Esophagus squamous epithelium (tissue), 4 donors: ENCODE results near the gene STK4.

Source experiments
- CTCF ChIP-seq, 6 experiments: fragments of 450-650 bp in 4 of 6; fragments of 200-600 bp in 2 of 6; sonication (generic) in 2 of 6; IDR thresholded peaks; one replicate each; pipeline ENCODE4 v1.5.1; 2016 to 2019; ENCODE audit warnings: antibody characterized with exemption in 6 of 6, mild to moderate bottlenecking in 4 of 6, moderate library complexity in 4 of 6
- POLR2A ChIP-seq, 4 donors: fragments of 450-650 bp; IDR thresholded peaks; one replicate each; pipeline ENCODE4 v1.6.1; 2017; ENCODE audit warnings: antibody characterized with exemption in 4 of 4, mild to moderate bottlenecking in 4 of 4, moderate library complexity in 3 of 4

- TF ChIP-seq CTCF (IDR thresholded peaks at IDR 0.05) (no peak), POLR2A (IDR thresholded peaks at IDR 0.05) (no peak)
These were observed 135.1 kb downstream of the STK4 start for GRCh38 chr20:45101333-45101850.
